Measurements from ENCODE around the gene SLC15A4.
"Not testable (repeated sequence)": the region's sequence is repeated elsewhere in the genome, so short reads cannot be mapped to it uniquely, and the experiment has no call there.

The SLC15A4 gene

GRCh38 chr12:128844031-128844635 is 20.4 kb upstream of the SLC15A4 start:
- DNase-seq (ENCODE audit: low spot score): no peak

- no peak for DNase-seq (ENCODE audit: low spot score)
Measured at GRCh38 chr12:128843538-128843937, 19.8 kb upstream of the SLC15A4 start.

DNA sequence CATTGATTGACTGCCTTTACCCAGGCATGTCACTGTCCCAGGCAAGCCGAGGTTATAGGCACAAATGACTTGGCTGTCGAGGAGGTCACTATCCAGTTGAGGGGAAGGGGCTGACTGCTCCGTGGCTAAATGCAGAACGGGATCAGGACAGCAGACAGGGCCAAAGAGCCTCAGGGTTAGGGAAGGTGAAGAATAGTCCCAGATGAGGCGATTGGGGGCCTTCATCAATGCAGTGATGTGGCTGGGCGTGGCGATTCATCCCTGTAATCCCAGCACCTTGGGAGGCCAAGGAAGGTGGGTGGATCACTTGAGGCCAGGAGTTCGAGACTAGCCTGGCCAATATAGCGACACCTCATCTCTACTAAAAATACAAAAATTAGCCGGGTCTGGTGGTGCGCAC is 18.8 kb upstream of the SLC15A4 start:
- DNase-seq (ENCODE audit: low spot score): no peak

DNA sequence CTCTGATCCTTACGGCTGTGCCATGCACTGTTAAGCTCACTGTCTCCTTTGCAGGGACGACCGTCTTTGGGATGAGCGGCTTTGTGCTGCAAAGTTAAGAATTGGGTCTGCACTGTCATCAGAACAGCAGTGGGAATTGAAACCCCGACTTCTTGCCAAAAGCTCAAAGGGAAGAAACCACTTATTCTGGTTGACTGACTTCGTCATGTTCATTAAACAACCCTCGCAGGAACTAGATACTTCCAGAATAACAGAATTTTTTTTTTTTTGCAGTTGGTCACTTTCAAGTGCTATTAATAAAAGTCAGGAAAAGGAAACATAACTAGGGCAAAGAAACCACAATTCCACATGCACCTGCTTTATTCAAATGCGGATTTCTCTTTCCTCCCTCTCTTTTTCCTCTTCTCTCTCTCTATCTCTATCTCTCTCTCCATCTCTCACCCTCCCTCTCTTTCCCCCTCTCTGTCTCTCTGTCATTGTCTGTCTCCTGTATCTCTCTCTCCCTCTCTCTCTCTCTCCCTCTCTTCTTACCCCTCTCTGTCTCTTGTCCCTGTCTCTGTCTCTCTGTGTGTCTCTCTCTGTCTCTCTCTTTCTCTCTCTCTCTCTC is 17.2 kb upstream of the SLC15A4 start:
- DNase-seq (ENCODE audit: low spot score): no peak

DNA sequence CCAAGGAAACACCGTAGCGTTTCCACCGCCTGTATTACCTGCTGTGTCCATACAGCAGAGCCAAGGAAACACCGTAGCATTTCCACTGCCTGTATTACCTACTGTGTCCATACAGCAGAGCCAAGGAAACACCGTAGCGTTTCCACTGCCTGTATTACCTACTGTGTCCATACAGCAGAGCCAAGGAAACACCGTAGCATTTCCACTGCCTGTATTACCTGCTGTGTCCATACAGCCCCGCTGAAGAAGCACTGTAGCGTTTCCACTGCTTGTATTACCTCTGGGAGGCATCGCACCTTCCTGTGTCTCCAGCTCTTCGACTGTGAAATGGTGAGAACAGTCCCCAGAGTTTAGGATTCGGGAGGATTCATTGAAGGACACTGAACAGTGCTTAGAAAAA is 16.1 kb upstream of the SLC15A4 start:
- DNase-seq (ENCODE audit: low spot score): not testable (repeated sequence)

DNA sequence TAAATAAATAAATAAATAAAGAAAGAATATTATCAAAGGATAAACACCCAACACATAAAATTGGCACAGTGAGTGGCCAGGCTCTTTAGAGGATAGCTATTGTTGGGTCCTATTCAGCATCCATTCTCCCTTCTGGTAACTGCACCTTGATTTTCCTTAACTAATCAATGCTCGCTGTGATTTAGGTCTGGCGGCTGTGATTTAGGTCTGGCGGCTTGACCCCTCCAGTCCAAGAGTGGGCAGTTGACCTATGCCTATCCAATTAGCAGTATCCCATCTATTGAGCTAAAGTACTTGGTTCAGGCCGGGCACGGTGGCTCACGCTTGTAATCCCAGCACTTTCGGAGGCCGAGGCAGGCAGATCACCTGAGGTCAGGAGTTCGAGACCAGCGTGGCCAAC is 9.7 kb upstream of the SLC15A4 start:
- no peak for DNase-seq (ENCODE audit: low spot score)

GRCh38 chr12:128830505-128830893 is 6.7 kb upstream of the SLC15A4 start:
- DNase-seq (ENCODE audit: low spot score): no peak

- DNase-seq (ENCODE audit: low spot score): no peak
Measured at GRCh38 chr12:128829861-128830504, 6.2 kb upstream of the SLC15A4 start.

GRCh38 chr12:128827724-128828123 is 4.0 kb upstream of the SLC15A4 start:
- no peak for DNase-seq (ENCODE audit: low spot score)

- no peak for DNase-seq (ENCODE audit: low spot score)
Measured at GRCh38 chr12:128825835-128826234, 2.1 kb upstream of the SLC15A4 start.

DNA sequence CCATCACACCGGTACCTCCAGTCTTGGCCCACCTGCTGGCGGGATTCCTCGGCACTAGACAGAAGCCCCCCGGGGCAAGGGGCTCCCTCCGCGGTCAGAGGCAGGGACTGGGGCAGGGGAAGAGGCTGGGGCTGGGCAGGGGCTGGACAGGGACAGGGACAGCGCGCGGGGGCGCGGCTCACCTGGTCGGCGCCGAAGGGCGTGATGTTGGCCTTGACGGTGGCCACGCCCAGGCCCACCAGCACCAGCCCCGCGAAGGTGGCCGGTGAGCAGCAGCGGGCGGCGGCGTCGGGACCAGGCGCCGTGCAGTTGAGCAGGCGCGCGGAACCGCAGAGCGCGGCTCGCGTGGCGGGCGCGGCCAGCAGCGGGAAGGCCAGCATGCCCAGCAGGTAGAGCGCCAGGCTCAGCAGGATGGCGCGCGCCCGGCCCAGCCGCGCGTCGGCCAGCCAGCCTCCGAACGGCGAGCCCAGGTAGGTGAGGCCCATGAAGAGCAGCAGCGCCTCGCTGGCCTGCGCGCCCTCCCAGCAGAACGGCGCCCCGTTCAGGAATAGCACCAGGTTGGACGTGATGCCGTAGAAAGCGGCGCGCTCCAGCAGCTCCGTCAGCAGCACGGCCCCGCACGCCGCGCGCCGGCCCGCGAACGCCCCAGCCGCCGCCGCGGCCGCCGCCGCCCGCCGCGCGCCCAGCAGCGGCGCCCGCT is 392 bp downstream of the SLC15A4 start:
- no peak for DNase-seq (ENCODE audit: low spot score)

- peak; percentile 45 for DNase-seq (ENCODE audit: low spot score)
Measured at GRCh38 chr12:128820723-128821432, 2.9 kb downstream of the SLC15A4 start.

GRCh38 chr12:128820253-128820652 is 3.5 kb downstream of the SLC15A4 start:
- DNase-seq (ENCODE audit: low spot score): no peak

- DNase-seq (ENCODE audit: low spot score): no peak
Measured at GRCh38 chr12:128819293-128820144, 4.2 kb downstream of the SLC15A4 start.

GRCh38 chr12:128818065-128819022 is 5.4 kb downstream of the SLC15A4 start:
- DNase-seq (ENCODE audit: low spot score): no peak

DNA sequence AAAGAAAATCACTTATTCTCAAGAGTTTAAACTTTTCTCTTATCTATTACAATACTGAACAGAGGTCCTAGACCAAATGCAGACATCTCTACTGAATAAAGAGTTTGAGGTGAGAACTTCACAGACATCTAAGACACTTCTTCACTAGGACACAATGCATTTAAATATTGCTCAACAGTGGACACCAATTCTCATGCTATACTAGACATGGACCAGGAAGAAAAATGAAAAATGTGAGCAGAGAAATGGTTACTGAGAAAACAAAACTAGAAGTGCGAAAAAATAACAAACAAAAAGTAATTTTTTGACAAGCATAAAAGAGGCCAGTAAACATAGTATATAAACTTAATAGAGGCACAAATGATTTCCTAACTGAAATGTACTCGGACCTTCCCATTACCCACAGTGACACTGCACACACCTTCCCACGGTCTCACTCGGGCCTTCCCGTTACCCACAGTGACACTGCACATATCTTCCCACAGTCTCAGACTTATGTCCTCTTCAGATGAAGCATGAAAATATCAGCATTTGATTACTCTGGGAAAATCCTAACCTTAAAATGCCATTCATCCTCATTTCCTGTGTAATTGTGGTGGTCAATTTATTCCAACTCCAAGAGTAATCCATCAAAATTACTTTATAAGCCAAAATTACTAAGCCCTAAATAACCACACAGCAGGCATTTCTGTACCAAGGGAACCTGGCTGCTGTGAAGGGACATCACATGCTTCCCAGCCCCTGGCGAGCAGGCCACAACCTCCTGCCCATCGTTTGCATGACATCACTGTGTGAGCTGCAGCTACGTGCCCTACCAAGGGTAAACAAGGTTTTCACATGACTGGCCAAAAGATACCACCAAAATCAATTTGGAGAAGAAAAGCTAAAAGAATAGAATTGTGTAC is 6.4 kb downstream of the SLC15A4 start:
- no peak for DNase-seq (ENCODE audit: low spot score)

DNA sequence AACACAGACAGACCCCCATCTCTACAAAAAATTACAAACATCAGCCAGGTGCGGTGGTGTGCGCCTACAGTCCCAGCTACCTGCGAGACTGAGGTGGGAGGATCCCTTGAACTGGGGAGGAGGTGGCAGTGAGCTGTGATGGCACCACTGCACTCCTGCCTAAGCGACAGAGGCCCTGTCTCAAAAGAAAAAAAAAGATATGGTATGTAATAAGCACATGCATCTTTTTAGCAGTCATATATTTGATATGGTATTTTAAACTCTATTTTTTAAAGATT is 7.2 kb downstream of the SLC15A4 start:
- DNase-seq (ENCODE audit: low spot score): peak; percentile 62

DNA sequence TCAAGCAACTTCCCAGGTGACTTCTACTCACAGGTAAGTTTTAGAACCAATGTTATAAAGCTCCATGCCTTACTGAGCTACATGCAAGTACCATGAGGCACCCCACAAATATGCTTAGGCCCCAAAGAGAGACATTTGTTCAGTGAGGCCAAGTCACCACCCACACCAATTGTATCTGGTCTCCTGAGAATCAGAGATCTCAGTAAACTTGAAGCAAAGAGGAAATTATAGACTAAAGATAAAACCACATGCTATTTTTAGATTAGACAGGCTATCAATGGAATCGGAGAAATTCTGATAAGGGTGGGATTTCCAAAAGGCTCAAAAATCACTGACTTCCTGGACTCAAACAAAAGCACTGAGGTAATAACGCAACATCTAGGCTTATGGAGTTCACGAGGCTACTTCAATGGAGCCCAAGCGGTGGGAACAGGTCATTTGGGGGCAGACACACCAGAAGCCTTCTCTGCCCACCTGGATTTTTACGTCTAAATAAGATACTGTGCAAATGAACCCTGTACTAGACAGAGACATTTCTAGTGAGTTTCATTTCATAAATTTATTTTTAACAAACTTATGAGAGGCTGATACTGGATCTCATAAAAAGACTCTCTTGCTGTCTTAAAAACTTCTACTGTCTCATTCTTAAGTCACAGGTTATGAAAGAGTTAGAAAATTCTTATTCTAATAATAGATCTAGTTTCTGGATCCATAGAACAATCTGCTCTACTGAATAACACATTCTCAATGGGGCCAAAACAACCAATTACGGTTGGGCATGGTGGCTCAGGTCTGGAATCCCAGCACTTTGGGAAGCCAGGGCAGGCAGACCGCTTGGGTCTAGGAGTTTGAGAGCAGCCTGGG is 7.7 kb downstream of the SLC15A4 start:
- no peak for DNase-seq (ENCODE audit: low spot score)
